ENCODE measurements around the gene KIRREL3. TPM values are rescaled to one million over a fixed set of nuclear protein-coding genes. Genes with fewer than 3 reads are reported as not detected.

KIRREL3 gene
- total RNA-seq, 1 donor from 2014 or later = 0.82 TPM

GRCh38 chr11:126423154-126423553, 577.4 kb downstream of the KIRREL3 start:
- Mint-ChIP-seq H3K36me3 (ENCODE audit: low read depth) (peaks cover 2% of the 10 kb centered on the region), H3K4me3 (no peak overlapping the region), H3K27me3 (ENCODE audit: low read depth) (no peaks in the 10 kb centered on the region), H3K4me1 (peaks cover 53% of the 10 kb centered on the region), H3K27ac (ENCODE audit: unreplicated experiment) (no peak overlapping the region), H3K9me3 (no peaks in the 10 kb centered on the region)
- no peak for TF ChIP-seq CTCF (conservative IDR thresholded peaks at IDR 0.05)
- no peak for DNase-seq (ENCODE audit: low read depth, low spot score)

DNA sequence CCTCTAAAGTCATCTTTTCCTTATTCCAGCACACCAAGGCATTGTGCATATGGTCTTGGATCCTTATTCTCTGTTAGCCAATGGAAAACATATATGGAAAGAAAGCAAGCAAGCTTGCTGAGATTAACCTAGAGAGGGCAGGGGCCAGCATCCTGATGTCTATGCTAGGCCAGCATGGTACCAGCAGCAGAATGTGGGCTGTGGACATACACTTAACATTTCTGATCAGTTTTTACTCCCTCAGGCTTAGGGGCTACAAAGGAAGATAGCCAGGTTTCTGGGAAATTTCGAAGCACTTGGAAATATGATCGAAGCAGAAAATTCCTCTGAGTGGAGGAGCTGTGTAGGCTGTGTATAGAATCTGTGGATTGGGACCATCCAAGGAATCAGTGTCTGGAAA, 578.1 kb downstream of the KIRREL3 start:
- Mint-ChIP-seq H3K9me3 (no peaks in the 10 kb centered on the region), H3K36me3 (ENCODE audit: low read depth) (peaks cover 2% of the 10 kb centered on the region), H3K27ac (ENCODE audit: unreplicated experiment) (no peak overlapping the region), H3K4me1 (peaks cover 48% of the 10 kb centered on the region), H3K4me3 (no peak overlapping the region), H3K27me3 (ENCODE audit: low read depth) (no peaks in the 10 kb centered on the region)
- no peak for DNase-seq (ENCODE audit: low read depth, low spot score)
- no peak for TF ChIP-seq CTCF (conservative IDR thresholded peaks at IDR 0.05)

GRCh38 chr11:126421271-126421671, 579.3 kb downstream of the KIRREL3 start:
- H3K9me3 Mint-ChIP-seq = no peaks in the 10 kb centered on the region

DNA sequence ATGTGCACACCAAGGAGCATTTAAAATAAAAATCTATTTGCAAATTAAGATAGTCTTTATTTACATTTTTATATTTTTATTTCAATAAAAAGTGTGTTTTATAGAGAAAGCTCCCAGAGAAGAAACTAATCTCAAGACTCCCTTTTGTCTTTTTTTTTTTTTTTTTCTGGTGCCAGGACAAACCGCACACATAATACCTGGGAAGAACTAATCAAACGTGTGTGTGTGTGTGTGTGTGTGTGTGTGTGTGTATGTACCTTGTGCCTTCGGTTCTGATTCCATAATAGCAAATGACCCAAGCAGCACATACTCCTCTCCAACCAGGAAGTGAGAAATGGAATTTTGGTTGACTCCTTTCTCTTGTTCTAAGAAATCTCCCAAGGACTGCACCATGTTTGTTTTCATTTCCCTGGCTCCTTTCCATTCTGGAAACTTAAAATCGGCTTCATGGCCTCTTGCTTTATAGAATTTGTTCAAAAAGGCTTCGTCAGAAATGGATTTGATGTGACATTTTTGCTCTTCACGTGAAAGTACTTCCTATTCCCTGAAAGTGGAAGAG, 579.8 kb downstream of the KIRREL3 start:
- H3K9me3 Mint-ChIP-seq = no peaks in the 10 kb centered on the region
- H3K4me1 Mint-ChIP-seq = peaks cover 40% of the 10 kb centered on the region
- H3K4me3 Mint-ChIP-seq = peak overlapping the region; percentile 71
- peaks cover 4% of the 10 kb centered on the region for H3K36me3 Mint-ChIP-seq (ENCODE audit: low read depth)
- TF ChIP-seq CTCF (conservative IDR thresholded peaks at IDR 0.05) = no peak
- no peak for DNase-seq (ENCODE audit: low read depth, low spot score)
- no peaks in the 10 kb centered on the region for H3K27me3 Mint-ChIP-seq (ENCODE audit: low read depth)
- H3K27ac Mint-ChIP-seq (ENCODE audit: unreplicated experiment) = no peak overlapping the region

More at GRCh38 chr11:126421271-126421671, 579.3 kb downstream of the KIRREL3 start:
- DNase-seq (ENCODE audit: low read depth, low spot score) = no peak
- Mint-ChIP-seq H3K4me3 (peak overlapping the region; percentile 71), H3K27me3 (ENCODE audit: low read depth) (no peaks in the 10 kb centered on the region), H3K27ac (ENCODE audit: unreplicated experiment) (peak overlapping the region; percentile 83), H3K36me3 (ENCODE audit: low read depth) (no peaks in the 10 kb centered on the region), H3K4me1 (peaks cover 37% of the 10 kb centered on the region)
- no peak for TF ChIP-seq CTCF (conservative IDR thresholded peaks at IDR 0.05)

DNA sequence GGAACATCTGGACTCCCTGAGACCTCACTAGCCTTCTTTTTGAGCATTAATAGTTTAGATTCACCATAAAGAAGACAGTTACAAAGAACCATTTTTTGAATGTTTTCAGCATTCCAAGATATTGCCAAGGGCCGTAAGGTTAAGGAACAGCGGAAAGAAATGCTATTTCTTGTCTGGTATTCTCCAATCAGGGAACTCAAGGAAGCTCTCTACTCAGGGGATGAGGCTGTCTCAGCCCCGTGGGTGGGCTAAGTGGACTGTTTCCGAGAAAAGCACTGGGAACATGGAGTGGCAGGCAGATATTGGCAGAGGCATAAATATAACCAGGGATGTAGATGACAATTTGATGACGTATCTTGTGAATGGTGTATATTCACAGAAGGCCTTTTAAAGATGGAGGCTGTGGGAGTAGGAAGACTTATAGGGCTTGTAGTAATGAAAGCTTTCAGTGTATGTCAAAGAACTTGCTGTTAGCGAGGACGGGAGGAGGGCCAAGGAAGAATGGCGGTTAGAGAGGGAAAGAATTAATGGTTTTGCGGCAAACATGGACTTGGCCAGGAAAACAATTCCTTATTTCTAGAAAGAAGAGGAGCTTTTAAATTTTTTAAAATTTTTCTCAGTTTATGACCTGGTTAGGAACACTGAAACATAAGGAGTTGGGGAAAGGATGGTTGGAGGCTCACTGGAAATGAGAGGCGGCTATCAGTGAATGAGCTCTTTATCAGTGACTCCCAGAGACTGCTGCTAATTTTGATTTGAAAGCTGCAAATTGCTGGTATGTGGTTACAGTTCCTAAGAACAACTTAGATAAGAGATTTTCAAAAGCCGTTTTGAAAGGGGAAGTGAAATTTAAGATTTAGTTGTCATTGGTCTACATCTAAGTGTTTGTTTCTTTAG, 580.5 kb downstream of the KIRREL3 start:
- H3K27me3 Mint-ChIP-seq (ENCODE audit: low read depth) = no peaks in the 10 kb centered on the region
- peaks cover 5% of the 10 kb centered on the region for H3K36me3 Mint-ChIP-seq (ENCODE audit: low read depth)
- no peak for DNase-seq (ENCODE audit: low read depth, low spot score)
- peak overlapping the region; percentile 17 for H3K4me3 Mint-ChIP-seq
- H3K27ac Mint-ChIP-seq (ENCODE audit: unreplicated experiment) = peak overlapping the region; percentile 10
- H3K9me3 Mint-ChIP-seq = no peaks in the 10 kb centered on the region
- peaks cover 38% of the 10 kb centered on the region for H3K4me1 Mint-ChIP-seq
- no peak for TF ChIP-seq CTCF (conservative IDR thresholded peaks at IDR 0.05)

Measured in neural crest cell (in vitro differentiated cells).